Body of pancreas (tissue), 4 donors: Measurements from ENCODE around the gene PHF3.

Experiments used
- POLR2A ChIP-seq, 3 donors: fragments of 450-650 bp; IDR thresholded peaks; one replicate each; pipeline ENCODE4 v1.6.1; 2016; ENCODE audit warnings: antibody characterized with exemption in 3 of 3, mild to moderate bottlenecking in 2 of 3
- TF ChIP-seq, protein P1 (sequence below), 7 experiments: fragments of 450-650 bp in 4 of 7; fragments of 200-600 bp in 3 of 7; sonication (generic) in 3 of 7; IDR thresholded peaks; one replicate each; pipeline ENCODE4 v1.5.1; 2016 to 2019; ENCODE audit warnings: antibody characterized with exemption in 7 of 7

DNA sequence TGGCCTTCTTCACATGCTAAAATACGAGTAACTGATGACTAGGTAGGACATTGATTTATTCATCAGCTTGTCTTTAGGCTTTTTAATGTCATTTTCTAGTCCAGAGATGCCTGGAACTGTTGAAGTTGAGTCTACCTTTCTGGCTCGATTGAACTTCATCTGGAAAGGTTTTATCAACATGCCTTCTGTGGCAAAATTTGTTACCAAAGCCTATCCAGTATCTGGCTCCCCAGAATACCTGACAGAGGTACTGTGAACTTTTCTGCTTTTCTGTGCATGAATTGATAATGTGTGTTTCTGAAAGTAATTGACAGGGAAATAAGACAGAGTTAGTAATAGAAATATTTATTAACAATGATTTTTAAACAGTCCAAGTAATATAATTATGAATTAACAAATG is 71.0 kb downstream of the PHF3 start:
- TF ChIP-seq, protein P1, sequence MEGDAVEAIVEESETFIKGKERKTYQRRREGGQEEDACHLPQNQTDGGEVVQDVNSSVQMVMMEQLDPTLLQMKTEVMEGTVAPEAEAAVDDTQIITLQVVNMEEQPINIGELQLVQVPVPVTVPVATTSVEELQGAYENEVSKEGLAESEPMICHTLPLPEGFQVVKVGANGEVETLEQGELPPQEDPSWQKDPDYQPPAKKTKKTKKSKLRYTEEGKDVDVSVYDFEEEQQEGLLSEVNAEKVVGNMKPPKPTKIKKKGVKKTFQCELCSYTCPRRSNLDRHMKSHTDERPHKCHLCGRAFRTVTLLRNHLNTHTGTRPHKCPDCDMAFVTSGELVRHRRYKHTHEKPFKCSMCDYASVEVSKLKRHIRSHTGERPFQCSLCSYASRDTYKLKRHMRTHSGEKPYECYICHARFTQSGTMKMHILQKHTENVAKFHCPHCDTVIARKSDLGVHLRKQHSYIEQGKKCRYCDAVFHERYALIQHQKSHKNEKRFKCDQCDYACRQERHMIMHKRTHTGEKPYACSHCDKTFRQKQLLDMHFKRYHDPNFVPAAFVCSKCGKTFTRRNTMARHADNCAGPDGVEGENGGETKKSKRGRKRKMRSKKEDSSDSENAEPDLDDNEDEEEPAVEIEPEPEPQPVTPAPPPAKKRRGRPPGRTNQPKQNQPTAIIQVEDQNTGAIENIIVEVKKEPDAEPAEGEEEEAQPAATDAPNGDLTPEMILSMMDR (IDR thresholded peaks at IDR 0.05), result no peak
- TF ChIP-seq POLR2A (IDR thresholded peaks at IDR 0.05), result no peak
